H1 (cell line): ENCODE data around the gene CNPY4. TPM values are rescaled to one million over a fixed set of nuclear protein-coding genes. Genes with fewer than 3 reads are reported as not detected.

ENCODE experiments used
- CTCF ChIA-PET: fragments of 300-600 bp; sonication (Branson Sonifier 250); formaldehyde crosslinking; loops from one replicate; lab custom pipeline; 2021; ENCODE audit not compliant: partially characterized antibody; lab: Charles Lee
- POLR2A ChIA-PET: fragments of 300-600 bp; sonication (Branson Sonifier 250); formaldehyde crosslinking; loops from one replicate; lab custom pipeline; 2021; ENCODE audit warnings: inconsistent platforms; ENCODE audit not compliant: partially characterized antibody; lab: Charles Lee
- DNase-seq, 2 experiments: peaks; one replicate each; pipeline versions ENCODE4 v3.0.0 to v3.0.0-alpha.2; 2010 to 2022; ENCODE audit warnings: low spot score in 2 of 2, low read depth in 1 of 2, mixed read lengths in 1 of 2
- FAIRE-seq: peaks from 2 replicates; lab custom pipeline; 2011; peaks lifted over from hg19 to GRCh38; lab: Jason Lieb, UNC
- H2AFZ ChIP-seq: 2 replicates; pipeline ENCODE4 v1.8.1; 2012; ENCODE audit warnings: low read length, inconsistent platforms
- H2AK5ac ChIP-seq: 2 replicates; pipeline ENCODE4 v1.6.1; 2013; ENCODE audit warnings: low read depth, low read length
- H2BK120ac ChIP-seq: replicated peaks from 2 replicates; pipeline ENCODE3; 2013; ENCODE audit warnings: low read depth, low read length, inconsistent platforms
- H2BK12ac ChIP-seq: 2 replicates; pipeline ENCODE4 v1.6.1; 2013; ENCODE audit warnings: low read depth, low read length
- H2BK15ac ChIP-seq: 2 replicates; pipeline ENCODE4 v1.6.1; 2013; ENCODE audit warnings: low read length
- H2BK20ac ChIP-seq: 2 replicates; pipeline ENCODE4 v1.6.1; 2013; ENCODE audit warnings: low read length
- H2BK5ac ChIP-seq: 2 replicates; pipeline ENCODE4 v1.6.1; 2013; ENCODE audit warnings: low read depth, low read length
- H3K14ac ChIP-seq: 2 replicates; pipeline ENCODE4 v1.6.1; 2013; ENCODE audit warnings: inconsistent platforms; ENCODE audit not compliant: insufficient read length
- H3K18ac ChIP-seq: 2 replicates; pipeline ENCODE4 v1.6.1; 2013; ENCODE audit warnings: low read length; ENCODE audit errors: extremely low read depth
- H3K23ac ChIP-seq: 2 replicates; pipeline ENCODE4 v1.6.1; 2013; ENCODE audit warnings: inconsistent platforms; ENCODE audit not compliant: insufficient read length
- H3K23me2 ChIP-seq: 2 replicates; pipeline ENCODE4 v1.6.1; 2013; ENCODE audit warnings: low read depth, low read length
- H3K27ac ChIP-seq: 2 replicates; pipeline ENCODE4 v1.6.1; 2011; ENCODE audit warnings: low read depth, low read length, inconsistent platforms
- H3K27me3 ChIP-seq, 4 experiments: replicated peaks in 1 of 4; 1 replicate in 1 of 4; 2 replicates in 3 of 4; pipeline versions ENCODE4 v1.6.1 to v1.8.1; 2011 to 2013; ENCODE audit warnings: low read length in 3 of 4, mild to moderate bottlenecking in 3 of 4, inconsistent platforms in 2 of 4, mixed read lengths in 2 of 4, moderate library complexity in 1 of 4; ENCODE audit not compliant: control insufficient read depth in 3 of 4, insufficient read depth in 3 of 4; ENCODE audit errors: extremely low read depth in 1 of 4
- H3K36me3 ChIP-seq, 4 experiments: 2 replicates each; pipeline versions ENCODE4 v1.6.1 to v1.8.1; 2011 to 2013; ENCODE audit warnings: mild to moderate bottlenecking in 4 of 4, low read length in 3 of 4, moderate library complexity in 2 of 4, control low read depth in 1 of 4, inconsistent platforms in 1 of 4; ENCODE audit not compliant: insufficient read depth in 4 of 4, control insufficient read depth in 2 of 4
- H3K4ac ChIP-seq: replicated peaks from 2 replicates; pipeline ENCODE3; 2013; ENCODE audit warnings: low read length, low read depth, mixed read lengths, inconsistent platforms; ENCODE audit not compliant: insufficient read length
- H3K4me1 ChIP-seq, 4 experiments: replicated peaks in 1 of 4; 1 replicate in 1 of 4; 2 replicates in 3 of 4; pipeline versions ENCODE4 v1.6.1 to v1.8.1; 2011 to 2013; ENCODE audit warnings: low read length in 3 of 4, inconsistent platforms in 2 of 4, mixed read lengths in 1 of 4; ENCODE audit not compliant: insufficient read depth in 4 of 4, control insufficient read depth in 3 of 4
- H3K4me2 ChIP-seq, 2 experiments: 2 replicates each; pipeline versions ENCODE4 v1.6.1 to v1.8.1; 2011 to 2013; ENCODE audit warnings: low read depth in 2 of 2, low read length in 2 of 2, control low read depth in 1 of 2, inconsistent platforms in 1 of 2, mild to moderate bottlenecking in 1 of 2; ENCODE audit not compliant: insufficient read depth in 1 of 2
- H3K4me3 ChIP-seq, 4 experiments: fragments of 200-600, 300-600 bp in 1 of 4; sonication (generic), shearing (Covaris generic), sonication (Bioruptor Twin) in 1 of 4; 2 replicates each; pipeline versions ENCODE4 v1.5.1 to v1.8.1; 2011 to 2016; ENCODE audit warnings: low read length in 4 of 4, low read depth in 3 of 4, control low read depth in 2 of 4, inconsistent platforms in 2 of 4, mild to moderate bottlenecking in 2 of 4, mixed read lengths in 1 of 4, moderate library complexity in 1 of 4; ENCODE audit not compliant: insufficient read depth in 2 of 4; ENCODE audit errors: extremely low read depth in 1 of 4
- H3K56ac ChIP-seq: replicated peaks from 2 replicates; pipeline ENCODE3; 2013; ENCODE audit warnings: low read depth, mild to moderate bottlenecking, mixed read lengths, low read length, inconsistent platforms; ENCODE audit not compliant: insufficient read length
- H3K79me1 ChIP-seq: 2 replicates; pipeline ENCODE4 v1.6.1; 2013; ENCODE audit warnings: low read depth, low read length, control low read depth
- H3K79me2 ChIP-seq, 2 experiments: 2 replicates each; pipeline versions ENCODE4 v1.6.1 to v1.8.1; 2012 to 2013; ENCODE audit warnings: low read length in 2 of 2, mild to moderate bottlenecking in 2 of 2, inconsistent platforms in 1 of 2; ENCODE audit not compliant: insufficient read depth in 2 of 2, control insufficient read depth in 1 of 2
- H3K9ac ChIP-seq, 4 experiments: replicated peaks in 1 of 4; 1 replicate in 1 of 4; 2 replicates in 3 of 4; pipeline versions ENCODE4 v1.6.1 to v1.8.1; 2011 to 2013; ENCODE audit warnings: low read depth in 3 of 4, low read length in 3 of 4, control low read depth in 2 of 4, mild to moderate bottlenecking in 2 of 4, moderate library complexity in 2 of 4, inconsistent platforms in 1 of 4; ENCODE audit errors: extremely low read depth in 1 of 4
- H3K9me3 ChIP-seq, 2 experiments: 2 replicates each; pipeline versions ENCODE4 v1.6.1 to v1.8.1; 2012 to 2013; ENCODE audit warnings: mild to moderate bottlenecking in 2 of 2, moderate library complexity in 2 of 2, control low read depth in 1 of 2, inconsistent platforms in 1 of 2, low read depth in 1 of 2, low read length in 1 of 2, mixed read lengths in 1 of 2; ENCODE audit not compliant: insufficient read depth in 2 of 2
- H4K20me1 ChIP-seq, 2 experiments: replicated peaks in 1 of 2; 2 replicates each; pipeline versions ENCODE3 to v1.8.1; 2011 to 2013; ENCODE audit warnings: inconsistent platforms in 2 of 2, low read length in 2 of 2, mild to moderate bottlenecking in 1 of 2; ENCODE audit not compliant: insufficient read depth in 2 of 2, control insufficient read depth in 1 of 2
- H4K5ac ChIP-seq: 2 replicates; pipeline ENCODE4 v1.6.1; 2013; ENCODE audit warnings: low read length, low read depth, mixed read lengths, inconsistent platforms; ENCODE audit not compliant: insufficient read length
- H4K8ac ChIP-seq: 2 replicates; pipeline ENCODE4 v1.8.0; 2013; ENCODE audit warnings: mild to moderate bottlenecking, moderate library complexity, low read length, inconsistent platforms; ENCODE audit not compliant: insufficient read depth; ENCODE audit errors: extremely low read depth
- H4K91ac ChIP-seq: replicated peaks from 2 replicates; pipeline ENCODE3; 2013; ENCODE audit warnings: low read length, mixed read lengths, inconsistent platforms; ENCODE audit not compliant: insufficient read length
- CBX5 ChIP-seq: fragments of 300-800, 300-1000 bp; sonication (generic); IDR thresholded peaks from 2 replicates; pipeline ENCODE4 v1.7.1; 2016; ENCODE audit warnings: antibody characterized with exemption, low read length, low read depth
- CREB1 ChIP-seq: IDR thresholded peaks from 2 replicates; pipeline ENCODE4 v1.6.1; 2012; ENCODE audit warnings: inconsistent platforms
- FOSL1 ChIP-seq: IDR thresholded peaks from 2 replicates; pipeline ENCODE4 v1.6.1; 2011; ENCODE audit warnings: mild to moderate bottlenecking, low read depth, low read length, moderate library complexity; ENCODE audit not compliant: insufficient read depth
- POLR2AphosphoS5 ChIP-seq: IDR thresholded peaks from 2 replicates; pipeline ENCODE4 v1.6.1; 2011; ENCODE audit warnings: low read depth, low read length
- RAD21 ChIP-seq, 2 experiments: IDR thresholded peaks in 1 of 2; conservative IDR thresholded peaks in 1 of 2; 2 replicates each; pipeline ENCODE4 v1.6.1; 2011; ENCODE audit warnings: low read depth in 2 of 2, low read length in 2 of 2, improper control_type of control experiment in 1 of 2, inconsistent platforms in 1 of 2, mild to moderate bottlenecking in 1 of 2, moderate library complexity in 1 of 2
- SIN3A ChIP-seq, 2 experiments: IDR thresholded peaks in 1 of 2; conservative IDR thresholded peaks in 1 of 2; 2 replicates each; pipeline ENCODE4 v1.6.1; 2011 to 2012; ENCODE audit warnings: low read length in 2 of 2, improper control_type of control experiment in 1 of 2, low read depth in 1 of 2, mild to moderate bottlenecking in 1 of 2
- SIRT6 ChIP-seq: IDR thresholded peaks from one replicate; pipeline ENCODE4 v1.7.1; 2012; ENCODE audit warnings: low read length, inconsistent platforms
- SP2 ChIP-seq: IDR thresholded peaks from 2 replicates; pipeline ENCODE4 v1.6.1; 2012; ENCODE audit warnings: mild to moderate bottlenecking, low read length, inconsistent platforms
- SRF ChIP-seq: IDR thresholded peaks from 2 replicates; pipeline ENCODE4 v1.6.1; 2011; ENCODE audit warnings: mild to moderate bottlenecking, low read depth, low read length, moderate library complexity
- ZNF274 ChIP-seq: IDR thresholded peaks from 2 replicates; pipeline ENCODE4 v1.7.0; 2012; ENCODE audit warnings: low read length, borderline replicate concordance; ENCODE audit errors: extremely low read depth
- WGBS, 2 experiments: shearing (Covaris generic) in 1 of 2; methylation state at CpG; one replicate each; pipeline versions ENCODE4 v1.1.6 to v1.1.7; 2013 to 2015; ENCODE audit warnings: low lambda C conversion rate in 2 of 2, mixed read lengths in 2 of 2, inconsistent platforms in 1 of 2, low coverage in 1 of 2, missing lambda C conversion rate in 1 of 2; ENCODE audit not compliant: insufficient replicate concordance in 2 of 2, insufficient coverage in 1 of 2, insufficient read length in 1 of 2; ENCODE audit errors: extremely low coverage in 1 of 2, missing lambda C conversion rate in 1 of 2; 5-methylcytosine and 5-hydroxymethylcytosine counted together
- polyA plus RNA-seq, 7 experiments: library from polyadenylated mRNA; depleted of rRNA in 3 of 7; stranded (reverse) in 5 of 7; unstranded in 2 of 7; fragments of >200 nt in 5 of 7; fragments of 200-250 nt in 2 of 7; gene quantifications; 1 replicate in 5 of 7; 2 replicates in 1 of 7; 4 replicates in 1 of 7; pipeline versions ENCODE4 v1.2.1 to v1.2.3, GENCODE V29; 2011 to 2013; ENCODE audit warnings: missing spikeins in 2 of 7, mixed read lengths in 2 of 7
- total RNA-seq: library from RNA; stranded (reverse); fragmentation: NEBNext Ultra II Directional; extraction: Animal tissue kit (Norgen Biotek cat#: 25700); gene quantifications from 2 replicates; pipeline ENCODE4 v1.2.1, GENCODE V29; 2021

Gene CNPY4
- total and polyA plus RNA-seq, 2 of the 8 experiments (the other 6 are each of a cell fraction or from before 2014, with no cell fraction given), result 10.2 to 15.3 TPM

DNA sequence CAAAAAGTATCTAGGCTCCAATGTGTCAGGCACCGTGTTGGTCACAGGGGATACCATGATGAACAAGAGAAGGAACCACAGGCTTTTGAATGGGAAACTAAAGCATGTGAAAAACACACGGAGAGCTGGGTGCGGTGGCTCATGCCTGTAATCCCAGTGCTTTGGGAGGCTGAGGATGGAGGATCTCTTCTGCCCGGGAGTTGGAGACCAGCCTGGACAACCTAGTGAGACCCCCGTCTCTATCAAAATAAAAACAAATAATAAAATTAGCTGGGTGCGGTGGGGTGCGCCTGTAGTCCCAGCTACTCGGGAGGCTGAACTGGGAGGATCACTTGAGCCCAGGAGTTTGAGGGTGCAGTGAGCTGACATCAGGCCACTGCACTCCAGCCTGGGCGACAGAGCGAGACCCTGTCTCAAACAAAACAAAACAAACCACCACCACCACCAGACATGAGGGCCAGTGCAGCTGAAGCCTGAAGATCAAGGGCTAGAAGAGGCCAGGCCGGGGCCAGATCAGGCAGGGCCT is 31.3 kb upstream of the CNPY4 start:
- peak overlapping the region; percentile 19 for H3K27ac ChIP-seq
- H2BK15ac ChIP-seq, result 0 out of 2 replicates have a peak overlapping the region, but pooled peaks have one; percentile 6
- no peak for TF ChIP-seq POLR2AphosphoS5
- TF ChIP-seq SIRT6, result no peak
- TF ChIP-seq SIN3A (conservative IDR thresholded peaks at IDR 0.05 in 1 of 2, IDR thresholded peaks at IDR 0.05 in 1 of 2; ENCODE audit: low read depth in 1 of 2, low read length in 2 of 2), result no peak
- TF ChIP-seq SRF, result no peak
- no peak for TF ChIP-seq CREB1
- TF ChIP-seq SP2, result no peak
- no peak for TF ChIP-seq ZNF274
- no peak for TF ChIP-seq CBX5
- TF ChIP-seq FOSL1, result no peak
- TF ChIP-seq RAD21 (IDR thresholded peaks at IDR 0.05 in 1 of 2, conservative IDR thresholded peaks at IDR 0.05 in 1 of 2; ENCODE audit: low read depth in 2 of 2, low read length in 2 of 2), result no peak
- no peaks in the 10 kb centered on the region for H3K79me1 ChIP-seq
- H2BK120ac ChIP-seq, result peak overlapping the region; percentile 4
- H4K20me1 ChIP-seq, result peaks cover 8% of the 10 kb centered on the region in 2 experiments
- H3K27me3 ChIP-seq, result no peaks in the 10 kb centered on the region
- H2BK12ac ChIP-seq, result 0 out of 2 replicates have a peak overlapping the region, but pooled peaks have one; percentile 1
- H3K23ac ChIP-seq, result no peak overlapping the region
- FAIRE-seq, result no peak
- H3K23me2 ChIP-seq, result peaks cover 4% of the 10 kb centered on the region; the same call in 1 of the 2 replicates
- peak overlapping the region; percentile 76; the same call in 1 of the 2 replicates for H3K18ac ChIP-seq
- H2AFZ ChIP-seq, result no peak overlapping the region
- DNase-seq, result no peak
- no peak overlapping the region; the same call in 1 of the 2 replicates for H4K8ac ChIP-seq
- WGBS, 2 experiments, result 84% methylated on average over 11 of the region's 11 CpGs; no CpG with 5 or more reads in 1 of the 2 experiments
- peak overlapping the region; percentile 11 for H3K4ac ChIP-seq
- peak overlapping the region in 3 of 4 experiments; percentile 2 to 62 (median 21); a peak in 4 of 7 replicates for H3K9ac ChIP-seq
- H3K4me1 ChIP-seq, result peaks cover 0 to 3% (median 0%) of the 10 kb centered on the region in 4 experiments; a peak in 2 of 7 replicates
- H2BK20ac ChIP-seq, result no peak overlapping the region
- H3K9me3 ChIP-seq, result no peaks in the 10 kb centered on the region
- no peak overlapping the region for H2AK5ac ChIP-seq
- H4K5ac ChIP-seq, result peak overlapping the region; percentile 85
- H3K4me2 ChIP-seq, result peak overlapping the region; percentile 66 to 70
- CTCF ChIA-PET, result interaction anchor here (0.7 to 1.2 kb wide), 2 partner anchors 44 to 47 kb away, joined by 3 read pairs; no protein-coding TSS in a partner anchor
- H3K36me3 ChIP-seq, result peaks cover 18 to 29% (median 25%) of the 10 kb centered on the region in 4 experiments
- no peak overlapping the region for H3K14ac ChIP-seq
- H2BK5ac ChIP-seq, result 0 out of 2 replicates have a peak overlapping the region, but pooled peaks have one; percentile 18
- peak overlapping the region; percentile 5 for H3K56ac ChIP-seq
- H3K4me3 ChIP-seq, result peak overlapping the region; percentile 78 to 98 (median 96)
- peak overlapping the region; percentile 50 for H4K91ac ChIP-seq
- peaks cover 0 to 6% of the 10 kb centered on the region in 2 experiments; a peak in 1 of 4 replicates for H3K79me2 ChIP-seq
- POLR2A ChIA-PET, result interaction anchor here (0.7 to 19.5 kb wide), 12 partner anchors 6 to 90 kb away, joined by 3 to 722 read pairs (median 4); partner anchors contain the start of genes AP4M1, MBLAC1, MCM7 and ZSCAN21
